ENCODE results near the gene PPIAL4G.
A peak's percentile ranks its signal among the peaks of the same experiment; 100 is the strongest.
"Not testable (repeated sequence)": the region's sequence is repeated elsewhere in the genome, so short reads cannot be mapped to it uniquely, and the experiment has no call there.

Gene PPIAL4G

DNA sequence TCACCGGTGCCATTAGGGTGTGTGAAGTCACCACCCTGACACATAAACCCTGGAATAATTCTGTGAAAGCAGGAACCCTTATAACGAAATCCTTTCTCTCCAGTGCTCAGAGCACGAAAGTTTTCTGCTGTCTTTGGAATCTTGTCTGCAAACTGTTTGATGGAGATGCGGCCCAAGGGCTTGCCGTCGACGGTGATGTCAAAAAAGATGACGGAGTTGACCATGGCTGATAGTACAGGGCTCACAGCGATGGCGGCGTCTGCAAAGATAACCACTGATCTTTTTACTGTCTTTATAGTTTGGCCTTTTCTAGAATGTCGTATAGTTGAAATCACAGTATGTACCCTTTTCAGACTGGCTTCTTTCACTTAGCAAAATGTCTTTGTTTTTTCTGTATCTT, at the start of gene PPIAL4G:
Gene PPIAL4G, minus strand, starts transcription at position 274 of the 400 bp plus-strand sequence. Its CDS starts 50 bp downstream, at position 224.
- DNase-seq (ENCODE audit: extremely low spot score); CTCF ChIA-PET; POLR2A ChIA-PET: not testable (repeated sequence)

DNA sequence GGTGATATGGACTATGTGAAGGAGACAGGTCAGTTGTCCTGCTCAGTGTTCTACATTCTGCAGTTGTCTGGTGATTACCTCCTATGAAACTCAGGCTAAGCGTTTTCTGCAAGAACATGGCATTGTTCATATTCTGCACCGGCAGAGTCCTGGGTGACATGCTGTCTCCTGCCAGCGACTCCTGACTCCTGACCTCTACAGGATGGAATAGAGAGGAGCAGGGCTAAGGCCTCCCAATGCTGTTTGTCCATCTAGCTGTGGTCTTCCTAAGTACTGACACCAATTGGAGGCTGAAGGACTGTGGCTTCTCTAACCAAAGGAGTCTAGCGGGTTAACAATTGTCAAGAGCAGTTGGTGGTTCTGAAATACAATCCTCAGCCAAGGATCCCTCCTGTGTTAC, 49.1 kb upstream of the PPIAL4G start:
- CTCF ChIA-PET; POLR2A ChIA-PET; DNase-seq (ENCODE audit: extremely low spot score): not testable (repeated sequence)

DNA sequence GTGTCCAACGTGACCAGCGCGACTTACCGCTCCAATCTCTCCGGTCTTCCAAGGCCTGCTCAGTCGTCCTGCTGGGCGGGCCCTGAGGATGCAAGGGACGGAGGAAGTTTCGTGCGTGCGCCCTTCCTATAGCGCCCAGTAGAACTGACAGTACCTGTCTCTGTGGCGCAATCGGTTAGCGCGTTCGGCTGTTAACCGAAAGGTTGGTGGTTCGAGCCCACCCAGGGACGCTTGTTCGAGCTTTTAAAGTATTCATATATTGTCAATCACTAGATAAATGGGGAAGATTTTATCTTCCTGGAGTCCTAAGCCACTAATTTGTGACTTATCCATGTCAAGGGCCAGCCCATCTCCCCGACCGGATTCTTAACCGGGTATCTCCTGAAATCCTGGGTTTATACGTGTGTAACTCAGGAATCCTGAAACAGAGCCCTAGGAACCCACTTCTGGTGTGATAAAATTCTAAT, 46.0 kb upstream of the PPIAL4G start:
- POLR2A ChIA-PET; DNase-seq (ENCODE audit: extremely low spot score); CTCF ChIA-PET: not testable (repeated sequence)
- peak; percentile 37; the same call in 1 of the 2 replicates for TF ChIP-seq CTBP1 (IDR thresholded peaks at IDR 0.05; ENCODE audit: borderline replicate concordance)
- TF ChIP-seq, protein P1, sequence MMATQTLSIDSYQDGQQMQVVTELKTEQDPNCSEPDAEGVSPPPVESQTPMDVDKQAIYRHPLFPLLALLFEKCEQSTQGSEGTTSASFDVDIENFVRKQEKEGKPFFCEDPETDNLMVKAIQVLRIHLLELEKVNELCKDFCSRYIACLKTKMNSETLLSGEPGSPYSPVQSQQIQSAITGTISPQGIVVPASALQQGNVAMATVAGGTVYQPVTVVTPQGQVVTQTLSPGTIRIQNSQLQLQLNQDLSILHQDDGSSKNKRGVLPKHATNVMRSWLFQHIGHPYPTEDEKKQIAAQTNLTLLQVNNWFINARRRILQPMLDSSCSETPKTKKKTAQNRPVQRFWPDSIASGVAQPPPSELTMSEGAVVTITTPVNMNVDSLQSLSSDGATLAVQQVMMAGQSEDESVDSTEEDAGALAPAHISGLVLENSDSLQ (IDR thresholded peaks at IDR 0.05) = peak; percentile 43; the same call in 1 of the 2 replicates

- POLR2A ChIA-PET; DNase-seq (ENCODE audit: extremely low spot score); CTCF ChIA-PET: not testable (repeated sequence)
These were observed 45.5 kb upstream of the PPIAL4G start for GRCh38 chr1:148528591-148528990.

DNA sequence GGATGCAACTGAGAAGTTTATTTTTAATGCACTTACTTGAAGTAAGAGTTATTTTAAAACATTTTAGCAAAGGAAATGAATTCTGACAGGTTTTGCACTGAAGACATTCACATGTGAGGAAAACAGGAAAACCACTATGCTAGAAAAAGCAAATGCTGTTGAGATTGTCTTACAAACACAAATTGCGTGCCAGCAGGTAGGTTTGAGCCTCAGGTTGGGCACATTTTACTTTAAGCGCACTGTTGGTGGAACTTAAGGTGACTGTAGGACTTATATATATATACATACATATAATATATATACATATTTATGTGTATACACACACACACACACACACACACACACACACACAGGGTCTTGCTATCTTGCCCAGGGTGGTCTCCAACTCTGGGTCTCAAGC, 43.5 kb upstream of the PPIAL4G start:
- POLR2A ChIA-PET; CTCF ChIA-PET; DNase-seq (ENCODE audit: extremely low spot score): not testable (repeated sequence)

DNA sequence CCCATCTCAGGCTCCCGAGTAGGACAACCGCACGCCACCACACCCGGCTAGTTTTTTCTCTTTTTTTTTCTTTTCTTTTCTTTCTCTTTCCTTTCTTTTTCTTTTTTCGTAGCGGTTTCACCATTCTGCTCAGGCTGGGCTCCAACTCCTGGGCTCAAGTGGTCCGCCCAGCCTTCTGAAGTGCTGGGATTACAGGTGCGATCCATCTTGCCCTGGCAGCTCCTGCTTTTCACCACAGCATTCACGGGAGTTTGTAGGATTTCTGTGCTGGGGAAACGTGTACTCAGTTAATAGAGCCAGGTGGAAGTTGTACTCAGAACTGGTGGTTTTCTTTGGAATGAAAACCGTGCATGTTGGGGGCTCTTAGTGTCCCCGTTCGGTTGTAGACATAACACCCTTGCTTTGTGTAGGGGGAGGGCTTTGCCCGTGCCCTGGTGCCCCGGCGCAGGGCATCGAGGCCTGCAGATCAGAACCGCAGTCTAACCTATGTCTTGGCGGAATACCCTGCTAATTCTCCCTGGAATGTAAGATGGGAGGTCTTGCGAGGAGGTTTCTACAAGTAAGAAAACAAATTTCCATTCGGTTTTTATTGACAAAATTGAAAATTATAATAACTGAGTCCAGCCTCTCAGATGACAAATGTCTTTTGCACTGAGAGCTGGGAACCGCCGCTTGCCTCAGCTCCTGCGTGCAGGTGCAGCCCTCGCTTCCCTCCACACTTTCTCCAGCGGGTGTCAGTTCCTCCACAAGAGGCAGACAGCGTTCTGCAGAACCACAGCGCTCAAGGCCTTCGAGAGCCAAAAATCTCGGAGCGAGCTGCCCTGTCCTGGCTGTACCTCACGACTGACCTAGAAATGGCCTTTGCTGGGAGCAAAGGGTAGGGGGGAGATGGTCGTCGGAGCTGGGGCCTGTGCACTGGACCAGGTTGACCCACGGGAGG, 40.4 kb upstream of the PPIAL4G start:
- DNase-seq (ENCODE audit: extremely low spot score); CTCF ChIA-PET: not testable (repeated sequence)
- POLR2A ChIA-PET = interaction anchor here (0.7 kb wide), 1 partner anchor 135 kb away, joined by 6 read pairs; no protein-coding TSS in a partner anchor

DNA sequence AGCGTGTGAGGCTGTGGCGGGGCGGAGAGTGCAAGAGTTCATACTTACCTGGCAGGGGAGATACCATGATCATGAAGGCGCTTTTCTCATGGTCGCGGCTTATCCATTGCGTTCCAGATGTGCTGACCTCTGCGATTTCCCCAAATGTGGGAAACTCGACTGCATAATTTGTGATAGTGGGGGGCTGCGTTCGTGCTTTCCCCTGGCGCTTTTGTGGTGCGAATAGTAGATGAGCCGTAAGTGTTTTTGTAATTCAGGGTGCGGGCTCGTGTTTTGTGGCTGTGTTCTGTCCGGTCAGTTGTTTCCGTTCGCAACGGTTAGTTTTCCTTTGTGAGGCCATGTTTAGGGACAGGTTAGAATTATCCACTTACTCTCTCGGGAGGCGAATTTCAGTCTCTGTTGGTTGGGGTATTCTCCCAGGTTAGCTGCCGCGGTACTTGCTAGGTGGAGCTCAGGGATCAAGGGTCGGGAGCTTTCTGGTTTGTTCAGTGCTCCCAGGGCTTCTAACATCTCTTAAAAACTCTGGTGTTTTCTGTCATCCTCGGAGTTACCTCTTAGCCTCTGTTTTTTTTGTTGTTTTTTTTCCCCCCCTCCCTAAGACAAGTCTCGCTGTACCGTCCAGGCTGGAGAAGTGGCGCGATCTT, 39.6 kb upstream of the PPIAL4G start:
- POLR2A ChIA-PET = interaction anchor here (0.7 to 1.1 kb wide), 2 partner anchors 134 kb away, joined by 6 to 9 read pairs; no protein-coding TSS in a partner anchor
- peak; percentile 73 for DNase-seq (ENCODE audit: extremely low spot score)

GRCh38 chr1:148522072-148522471, 39.0 kb upstream of the PPIAL4G start:
- CTCF ChIA-PET; DNase-seq (ENCODE audit: extremely low spot score): not testable (repeated sequence)
- POLR2A ChIA-PET = interaction anchor here (1.1 kb wide), 1 partner anchor 134 kb away, joined by 9 read pairs; no protein-coding TSS in a partner anchor

More for the DNA sequence above, 39.6 kb upstream of the PPIAL4G start:
- CTCF ChIA-PET = not testable (repeated sequence)
- TF ChIP-seq ARNT (IDR thresholded peaks at IDR 0.05) = peak; percentile 93
- peak; percentile 73 for TF ChIP-seq BHLHE40 (IDR thresholded peaks at IDR 0.05; ENCODE audit: borderline replicate concordance)
- TF ChIP-seq FOXM1 (IDR thresholded peaks at IDR 0.05; ENCODE audit: borderline replicate concordance) = peak; percentile 85; the same call in 1 of the 2 replicates
- TF ChIP-seq TARDBP (IDR thresholded peaks at IDR 0.05) = peak; percentile 88
- peak; percentile 97 for TF ChIP-seq FOXK2 (IDR thresholded peaks at IDR 0.05)
- peak; percentile 81 for TF ChIP-seq L3MBTL2 (conservative IDR thresholded peaks at IDR 0.05)
- TF ChIP-seq LEF1 (IDR thresholded peaks at IDR 0.05; ENCODE audit: borderline replicate concordance) = peak; percentile 51; the same call in 1 of the 2 replicates
- TF ChIP-seq, protein P1 (IDR thresholded peaks at IDR 0.05) = peak; percentile 9; the same call in 1 of the 2 replicates
- TF ChIP-seq SUZ12 (IDR thresholded peaks at IDR 0.05) = peak; percentile 26; the same call in 1 of the 2 replicates
- peak; percentile 100 for TF ChIP-seq ELF4 (IDR thresholded peaks at IDR 0.05)
- peak; percentile 83 for TF ChIP-seq CTBP1 (IDR thresholded peaks at IDR 0.05; ENCODE audit: borderline replicate concordance)
- peak; percentile 96 for TF ChIP-seq NFRKB (IDR thresholded peaks at IDR 0.05)

DNA sequence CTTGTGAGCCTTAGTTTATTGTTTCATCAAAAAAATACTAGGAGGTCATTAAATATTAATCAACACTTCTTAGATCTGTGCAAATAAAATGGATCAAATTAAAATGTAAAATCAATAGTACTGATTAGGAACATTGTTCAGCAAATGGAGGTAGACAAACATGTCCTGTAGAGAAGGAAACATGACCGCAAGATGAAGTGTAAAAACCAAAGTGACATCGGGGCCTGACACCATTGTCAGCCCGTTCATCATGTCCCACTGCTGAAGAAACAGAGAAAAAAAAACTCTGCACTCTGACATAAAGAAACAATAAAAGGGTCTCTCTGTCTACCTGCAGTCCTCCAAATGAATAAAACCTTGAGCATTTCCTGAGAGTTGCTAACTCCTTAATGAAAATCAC, 31.2 kb upstream of the PPIAL4G start:
- DNase-seq (ENCODE audit: extremely low spot score); CTCF ChIA-PET; POLR2A ChIA-PET: not testable (repeated sequence)

DNA sequence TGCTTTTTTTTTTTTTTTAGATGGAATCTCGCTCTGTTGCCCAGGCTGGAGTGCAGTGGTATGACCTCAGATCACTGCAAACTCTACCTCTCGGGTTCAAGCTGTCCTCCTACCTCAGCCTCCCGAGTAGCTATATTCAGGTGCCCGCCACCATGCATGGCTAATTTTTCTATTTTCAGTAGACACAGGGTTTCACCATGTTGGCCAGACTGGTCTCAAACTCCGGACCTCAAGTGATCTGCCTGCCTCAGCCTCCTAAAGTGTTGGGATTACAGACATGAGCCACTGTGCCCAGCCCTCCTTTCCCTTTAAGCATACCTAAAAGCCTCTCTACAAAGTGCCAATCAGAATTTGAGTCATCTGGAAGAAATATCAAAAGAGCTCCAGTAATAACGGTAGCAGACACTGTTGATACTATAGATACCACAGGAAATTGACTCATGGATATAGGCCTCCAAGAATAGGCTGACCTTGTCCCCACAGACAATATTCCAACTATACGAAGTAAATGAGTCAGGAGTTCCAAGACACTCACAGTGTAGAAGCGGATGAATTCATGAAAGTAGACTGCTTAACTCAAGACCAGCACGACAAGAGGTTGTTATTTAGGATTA, 29.6 kb upstream of the PPIAL4G start:
- CTCF ChIA-PET; POLR2A ChIA-PET; DNase-seq (ENCODE audit: extremely low spot score): not testable (repeated sequence)

DNA sequence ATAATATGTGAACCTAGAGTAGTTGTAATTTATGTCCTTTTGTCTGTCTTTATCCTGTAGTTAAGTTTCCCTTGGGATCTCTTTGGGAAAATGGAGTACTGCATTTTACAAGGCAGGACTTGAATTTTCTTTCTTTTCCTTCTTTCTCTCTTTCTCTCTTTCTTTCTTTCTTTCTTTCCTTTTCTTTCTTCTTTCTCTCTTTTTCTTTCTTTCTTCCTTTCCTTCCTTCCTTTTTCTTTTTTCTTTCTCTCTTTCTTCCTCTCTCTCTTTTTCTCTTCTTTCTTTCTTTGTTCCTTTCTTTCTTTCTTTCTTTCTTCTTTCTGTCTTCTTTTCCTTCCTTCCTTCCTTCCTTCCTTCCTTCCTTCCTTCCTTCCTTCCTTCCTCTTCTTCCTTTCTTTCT, 10.8 kb upstream of the PPIAL4G start:
- DNase-seq (ENCODE audit: extremely low spot score); CTCF ChIA-PET; POLR2A ChIA-PET: not testable (repeated sequence)

- DNase-seq (ENCODE audit: extremely low spot score); CTCF ChIA-PET; POLR2A ChIA-PET: not testable (repeated sequence)
These were observed 2.0 kb downstream of the PPIAL4G start for GRCh38 chr1:148481134-148481533.

DNA sequence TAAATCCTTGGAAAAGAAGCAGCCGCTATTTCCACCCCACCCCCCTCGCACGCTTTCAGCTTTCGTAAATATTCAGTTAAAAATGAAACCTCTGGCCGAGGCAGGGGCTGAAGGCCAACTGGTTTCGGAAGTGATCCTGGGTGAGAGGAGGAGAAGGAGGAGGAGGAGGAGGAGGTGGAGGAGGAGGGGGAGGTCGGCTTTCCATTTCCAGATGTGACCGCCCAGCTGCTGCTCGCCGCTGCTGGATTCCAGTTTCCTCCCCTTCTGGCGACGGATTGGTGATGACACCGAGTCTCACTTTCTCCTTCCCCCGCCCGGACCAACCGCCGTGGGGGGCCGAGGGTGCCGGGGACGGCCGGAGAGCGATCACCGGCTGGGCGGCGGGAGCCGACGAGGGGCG, 23.4 kb downstream of the PPIAL4G start:
- POLR2A ChIA-PET; CTCF ChIA-PET; DNase-seq (ENCODE audit: extremely low spot score): not testable (repeated sequence)
